HL-60/S4 treated with phorbol 12-myristate 13-acetate at 8.2 ng/mL for 4 days and 3 days (cell line): ENCODE measurements around the gene CD34.

Experiments used
- in situ Hi-C: fragments of 300-500 bp; cut with MboI; formaldehyde crosslinking; loops from 2 replicates; pipeline ENCODE4 v1.15.0; 2022; ENCODE audit warnings: low sequenced_read_pairs

The CD34 gene

DNA sequence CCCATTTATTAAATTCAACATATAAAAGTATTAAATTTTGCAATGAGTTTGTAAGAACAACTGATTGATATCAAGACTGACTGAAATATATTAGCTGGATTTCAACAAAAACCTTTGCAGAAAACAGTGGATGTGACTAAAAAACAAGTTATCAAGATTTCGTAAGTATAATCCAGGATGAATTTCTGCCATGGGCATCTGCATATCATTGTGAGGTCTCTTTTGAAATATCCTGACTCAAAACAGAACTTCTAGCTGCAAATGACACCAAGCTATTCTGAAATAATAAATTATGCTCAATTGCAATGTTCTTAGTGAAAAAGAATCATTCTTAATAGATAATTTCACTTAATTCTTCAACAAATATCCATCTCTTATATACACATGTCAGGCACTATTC is 52.6 kb downstream of the CD34 start:
- in situ Hi-C loops: no loop called here

DNA sequence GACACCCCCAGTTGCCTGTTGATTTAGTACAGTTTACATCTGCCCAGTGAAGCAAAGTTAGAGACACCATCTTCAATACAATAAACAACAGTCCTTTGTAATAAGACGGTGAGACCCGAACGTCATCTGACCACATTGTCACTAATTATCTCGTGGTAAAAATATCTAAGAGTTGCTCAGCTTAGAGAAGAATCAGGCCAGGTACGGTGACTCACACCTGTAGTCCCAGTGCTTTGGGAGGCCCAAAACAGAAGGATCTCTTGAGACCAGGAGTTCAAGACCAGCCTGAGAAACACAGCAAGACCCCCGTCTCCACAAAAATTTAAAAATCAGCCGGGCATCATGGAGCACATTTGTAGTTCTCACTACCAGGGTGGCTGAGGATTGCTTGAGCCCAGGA is 53.5 kb downstream of the CD34 start:
- in situ Hi-C loops: no loop called here

DNA sequence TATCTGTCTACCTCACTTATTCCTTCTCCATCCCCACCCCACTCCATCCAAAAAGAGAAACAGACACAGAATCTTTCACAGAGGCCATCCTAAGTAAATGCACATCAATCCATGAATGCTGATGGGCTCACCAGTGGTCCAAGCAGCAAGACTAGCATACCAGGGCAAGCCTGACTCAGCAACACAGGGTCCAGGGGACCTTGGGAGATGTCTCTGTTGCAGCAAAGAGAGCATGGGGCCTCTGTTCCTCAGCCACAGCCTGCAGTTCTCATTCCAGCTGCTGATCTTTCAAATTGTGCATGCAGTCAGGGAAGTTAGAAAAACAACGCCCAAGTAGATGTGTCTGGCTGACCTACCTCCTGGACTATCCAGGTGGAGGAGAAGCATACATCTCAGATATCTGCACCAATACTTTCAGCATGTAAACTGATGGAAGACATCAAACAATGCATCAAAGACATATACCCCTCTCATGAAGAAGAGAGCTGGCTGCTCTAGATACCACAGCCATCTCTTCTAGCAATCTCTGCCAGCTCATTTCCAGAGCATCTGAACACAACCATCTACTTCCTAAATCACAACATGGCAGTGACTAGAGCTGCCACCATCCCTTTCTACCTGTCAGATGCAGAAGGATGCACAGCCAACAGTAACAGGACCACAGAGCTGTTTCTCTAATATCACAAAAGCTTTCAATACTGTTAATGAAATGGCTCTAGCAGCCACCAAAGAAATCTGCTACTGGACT is 54.5 kb downstream of the CD34 start:
- in situ Hi-C loops: no loop called here

DNA sequence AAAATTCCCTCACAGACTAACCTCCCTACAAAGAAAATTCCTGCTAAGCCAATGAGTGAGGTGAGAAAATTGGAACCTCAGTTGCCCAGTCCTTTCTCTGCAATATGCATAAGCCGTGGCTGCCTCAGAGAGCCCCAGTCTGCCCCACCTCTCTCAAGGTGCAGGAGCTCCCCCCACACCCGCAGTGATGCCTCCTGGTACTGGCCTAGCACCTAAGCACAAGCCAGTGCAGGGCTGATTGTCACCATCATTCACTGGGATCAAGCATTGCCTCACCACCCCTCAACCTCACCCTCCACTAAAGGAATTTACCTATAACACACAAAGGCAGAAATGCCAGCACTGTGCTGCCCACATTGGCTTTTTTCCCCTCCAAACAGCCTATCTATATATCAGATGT is 56.9 kb downstream of the CD34 start:
- in situ Hi-C loops: no loop called here

DNA sequence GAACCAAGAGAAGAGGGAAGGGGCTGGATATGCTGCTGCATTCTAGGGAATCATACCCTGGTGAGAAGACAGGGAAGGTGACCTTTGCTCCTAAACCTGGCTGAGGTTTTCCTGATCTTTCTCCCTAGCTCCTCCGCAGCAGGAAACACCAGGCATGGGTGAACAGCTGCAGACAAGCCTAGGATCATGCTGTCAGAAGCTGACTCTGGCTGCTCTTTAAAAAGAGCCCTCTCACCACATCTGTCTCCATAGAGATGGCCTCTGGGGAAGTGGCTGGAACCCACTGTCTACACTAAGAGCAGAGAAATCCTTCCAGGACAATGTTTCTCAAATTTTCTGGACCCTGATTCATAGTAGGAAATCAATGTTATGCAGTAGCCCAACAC is 57.6 kb downstream of the CD34 start:
- in situ Hi-C loops: no loop called here

DNA sequence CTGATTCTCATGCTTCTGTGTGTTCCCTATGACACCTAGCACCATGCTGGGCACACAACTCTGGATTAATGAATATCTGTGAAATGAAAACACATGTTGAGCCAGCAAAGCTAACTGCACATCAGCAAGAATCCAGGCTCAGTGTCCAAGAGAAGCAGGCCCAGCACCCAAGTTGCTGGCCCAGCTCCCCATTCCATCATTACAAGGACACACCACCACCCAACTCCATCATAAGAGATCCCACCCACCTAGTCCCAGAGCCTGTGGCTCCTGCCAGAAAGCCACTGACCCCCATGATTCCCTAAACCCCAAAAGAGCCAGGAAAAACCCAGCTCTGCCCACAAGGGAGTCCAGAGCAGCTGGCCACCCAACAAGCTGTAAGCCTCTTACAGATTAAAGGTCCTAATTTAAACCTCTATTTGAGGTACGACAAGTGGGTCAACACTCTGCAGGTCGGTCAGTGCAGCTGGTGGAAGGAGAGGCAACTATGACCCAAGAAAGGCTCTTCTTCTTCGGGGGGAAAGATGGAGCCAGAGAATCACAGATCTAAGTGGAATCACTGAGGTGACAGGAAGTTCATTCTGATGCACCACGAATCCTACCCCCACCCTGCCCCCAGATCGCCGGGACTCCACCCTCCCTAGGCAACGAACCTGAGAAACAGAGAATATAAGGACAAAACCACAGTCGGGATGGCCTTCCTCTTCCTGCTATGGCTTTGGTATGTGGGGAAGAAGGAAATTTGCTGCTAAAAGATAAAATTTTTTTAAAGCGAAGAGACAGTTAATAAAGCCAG is 58.2 kb downstream of the CD34 start:
- in situ Hi-C loops: no loop called here

DNA sequence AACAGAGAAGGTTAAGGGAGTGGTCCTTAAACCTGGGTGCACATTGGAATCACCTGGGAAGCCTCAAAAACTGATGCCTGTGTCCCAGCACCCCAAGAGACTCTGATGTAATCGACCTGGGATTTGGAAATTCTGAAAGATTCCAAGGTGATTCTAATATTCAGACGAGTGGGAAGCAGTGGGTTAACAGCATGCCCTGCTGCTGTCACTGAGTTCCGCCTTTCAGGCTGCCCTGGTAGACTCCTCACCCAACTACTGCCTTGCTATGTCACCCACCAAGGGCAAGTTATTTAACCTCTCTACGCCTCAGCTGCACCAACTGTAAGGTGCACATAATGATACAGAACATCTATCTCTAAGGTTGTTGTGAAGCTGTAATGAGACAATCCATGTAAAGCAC is 59.2 kb downstream of the CD34 start:
- in situ Hi-C loops: no loop called here

DNA sequence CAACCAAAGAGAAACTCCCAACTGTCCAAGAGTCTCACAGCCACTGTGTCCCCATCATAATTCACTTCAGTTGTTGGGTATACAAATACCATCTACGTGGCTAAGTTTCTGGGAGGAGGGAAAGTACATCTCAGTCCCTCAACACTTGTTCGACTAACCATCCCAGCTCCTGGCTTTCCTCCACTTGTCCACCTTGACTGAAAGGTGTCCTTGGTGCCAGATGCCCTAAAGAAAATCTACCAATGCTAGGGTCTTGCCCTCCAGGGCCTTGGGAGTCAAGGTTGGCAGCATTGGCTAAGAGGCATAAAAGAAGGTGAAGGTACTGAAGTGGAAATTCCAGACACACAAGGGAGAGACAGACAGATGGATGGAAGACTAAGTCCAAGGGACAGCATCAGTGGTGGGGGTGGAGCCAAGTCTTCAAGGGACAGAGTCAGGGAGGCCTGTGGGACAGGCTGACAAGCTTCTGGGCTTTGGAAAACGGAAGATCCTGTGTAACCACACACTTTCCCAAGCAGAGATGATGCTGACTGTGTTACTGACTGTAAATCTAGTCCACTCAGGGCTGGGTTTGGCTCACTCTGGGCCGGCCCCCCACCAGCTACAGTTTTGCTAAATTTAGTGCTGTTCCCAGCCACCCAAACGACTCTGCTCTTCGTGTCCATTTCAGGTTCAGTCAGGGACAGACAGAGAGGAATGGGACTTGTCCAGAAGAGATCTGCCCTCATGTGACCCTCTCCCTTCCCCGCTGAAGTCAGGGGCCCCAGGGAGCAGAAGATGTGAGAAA is 60.1 kb downstream of the CD34 start:
- in situ Hi-C loops: no loop called here

DNA sequence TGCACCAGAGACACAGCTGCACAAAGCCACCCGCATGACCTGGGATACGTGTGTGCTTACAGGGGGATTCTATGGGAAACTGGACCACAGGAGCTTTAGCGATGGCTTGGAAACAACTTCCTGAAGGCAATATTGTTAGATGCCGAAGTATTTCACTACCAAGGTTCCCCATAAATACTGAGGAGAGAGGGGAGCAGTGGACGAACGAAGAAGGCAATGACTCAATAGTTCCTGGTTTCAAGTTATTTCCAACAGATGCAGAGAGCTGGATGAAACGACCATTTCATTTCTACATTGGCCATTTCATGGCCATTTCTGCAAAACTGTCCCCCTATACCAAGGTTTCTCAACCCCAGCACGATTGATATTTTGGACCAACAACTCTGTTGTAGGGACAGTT is 61.3 kb downstream of the CD34 start:
- in situ Hi-C loops: no loop called here

DNA sequence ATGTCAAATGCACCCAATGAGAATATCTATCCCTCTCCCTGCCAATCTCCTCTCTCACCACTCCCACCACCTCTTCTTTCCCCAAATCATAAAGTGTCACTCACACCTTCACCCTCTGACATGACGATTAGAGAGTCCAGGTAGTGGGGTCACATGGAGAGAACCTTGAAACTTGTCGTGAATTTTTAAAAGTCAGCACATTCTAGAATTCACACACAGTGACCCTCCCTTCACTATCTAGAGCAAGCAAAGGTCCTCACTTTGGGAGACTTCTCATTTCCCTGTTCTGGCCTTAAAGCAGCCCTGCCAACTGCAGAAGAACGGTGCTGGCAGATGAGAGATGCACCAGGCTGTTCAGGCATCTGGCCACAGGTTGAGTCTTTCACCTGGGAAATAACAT is 61.9 kb downstream of the CD34 start:
- in situ Hi-C loops: no loop called here

DNA sequence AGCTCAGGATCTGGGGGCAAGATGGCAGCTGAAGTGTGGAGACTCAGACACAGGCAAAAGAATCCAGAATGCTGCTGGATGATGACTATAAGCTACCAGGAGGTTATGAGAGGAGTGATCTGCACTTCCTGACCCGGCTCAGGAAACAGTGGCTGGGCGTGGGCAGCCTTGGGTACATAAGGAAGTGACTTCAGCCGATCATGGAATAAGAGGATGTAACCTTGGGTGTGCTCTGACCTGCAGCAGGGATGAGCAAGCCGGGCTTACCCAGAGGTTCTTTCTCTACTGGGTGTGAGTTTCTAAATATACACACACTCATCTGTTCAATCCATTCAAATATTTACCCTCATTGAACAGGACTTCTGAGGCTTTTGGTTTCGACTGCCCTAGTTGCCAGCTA is 62.7 kb downstream of the CD34 start:
- in situ Hi-C loops: no loop called here

DNA sequence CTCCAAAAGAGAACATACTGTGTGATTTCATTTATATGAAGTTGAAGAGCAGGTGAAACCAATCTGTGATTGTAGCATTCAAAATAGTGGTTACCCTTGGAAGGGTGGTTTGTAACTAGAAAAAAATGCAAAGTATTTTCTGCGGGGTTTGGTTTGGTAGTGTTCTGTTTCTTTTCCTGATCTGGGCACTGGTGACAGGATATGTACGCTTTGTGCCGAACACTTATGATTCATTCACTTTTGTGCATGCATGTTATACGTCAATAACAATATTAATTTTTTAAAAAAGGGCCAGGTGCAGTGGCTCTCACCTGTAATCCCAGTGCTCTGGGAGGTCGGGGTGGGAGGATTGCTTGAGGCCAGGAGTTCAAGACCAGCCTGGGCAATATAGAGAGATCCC is 63.8 kb downstream of the CD34 start:
- in situ Hi-C loops: no loop called here

DNA sequence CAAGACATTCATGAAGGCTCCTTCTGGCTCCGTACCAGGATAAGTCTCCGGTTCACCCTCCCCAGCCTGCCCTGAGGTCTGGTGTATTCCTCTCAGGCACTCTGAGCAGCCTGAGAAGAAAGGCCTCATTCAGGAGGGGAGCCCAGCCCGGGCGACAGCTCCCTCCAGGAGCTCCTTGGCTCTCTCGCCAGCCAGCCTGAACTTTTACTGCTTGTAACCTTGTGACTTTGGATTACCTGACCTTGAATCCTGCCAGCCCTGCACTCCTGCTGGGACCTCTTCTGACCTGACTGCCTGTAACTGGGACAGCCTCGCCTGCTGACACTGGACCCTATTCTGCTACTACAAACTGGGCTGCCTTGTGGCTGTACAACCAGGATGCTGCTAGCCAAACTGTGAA is 65.8 kb downstream of the CD34 start:
- in situ Hi-C loops: no loop called here

DNA sequence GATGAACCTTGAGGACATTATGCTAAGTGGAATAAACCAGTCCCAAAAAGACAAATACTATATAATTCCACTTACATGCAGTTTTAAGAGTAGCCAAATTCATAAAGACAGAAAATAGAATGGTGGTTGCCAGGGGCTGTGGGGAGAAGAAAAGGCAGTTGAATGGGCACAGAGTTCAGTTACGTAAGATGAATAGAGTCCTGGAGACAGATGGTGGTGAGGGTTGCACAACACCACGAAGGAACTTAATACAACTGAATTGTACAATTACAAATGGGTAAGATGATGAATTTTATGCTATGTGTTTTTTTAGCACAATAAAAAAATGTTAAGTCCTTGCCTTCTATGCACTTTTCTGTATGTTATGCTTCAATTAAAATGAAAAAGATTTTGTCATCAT is 66.6 kb downstream of the CD34 start:
- in situ Hi-C loops: no loop called here

DNA sequence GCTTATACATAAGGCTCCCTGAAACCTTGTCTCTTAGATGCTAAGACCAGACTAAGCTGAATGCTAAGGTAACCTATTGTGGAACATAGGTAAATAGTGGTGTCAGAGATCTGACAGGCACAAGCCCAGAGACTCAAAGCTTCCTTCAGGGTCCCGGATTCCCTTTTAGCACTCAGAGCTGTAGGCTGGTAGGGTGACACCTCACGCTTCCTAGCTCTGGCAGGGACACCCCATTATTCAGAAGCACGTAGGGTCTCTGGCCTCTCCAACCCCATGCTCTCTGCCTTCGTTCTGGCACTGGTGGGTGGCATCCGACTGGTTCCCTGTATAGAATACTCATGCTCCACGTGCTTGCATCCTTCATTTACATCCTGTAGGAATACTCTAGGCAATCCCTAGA is 68.4 kb downstream of the CD34 start:
- in situ Hi-C loops: no loop called here

DNA sequence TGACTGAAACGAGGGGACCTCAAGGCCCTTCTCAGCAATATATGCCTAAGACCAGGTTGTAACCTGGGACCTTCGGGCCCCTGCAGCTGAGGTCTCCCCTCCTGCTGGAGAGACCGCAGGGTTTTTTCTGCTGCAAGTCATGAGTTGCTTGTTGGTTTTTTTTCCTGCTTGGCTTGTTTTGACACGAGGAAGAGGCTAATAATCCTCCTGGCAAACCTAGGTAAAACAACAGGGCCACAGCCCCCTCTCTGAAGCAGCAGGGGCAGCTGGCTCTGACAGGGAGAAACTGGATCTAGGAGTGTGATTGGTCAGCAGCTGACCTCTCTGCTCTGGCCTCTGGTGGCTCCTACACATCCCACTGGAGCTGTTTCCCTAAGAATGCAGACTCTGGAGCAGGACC is 69.0 kb downstream of the CD34 start:
- in situ Hi-C loops: no loop called here

DNA sequence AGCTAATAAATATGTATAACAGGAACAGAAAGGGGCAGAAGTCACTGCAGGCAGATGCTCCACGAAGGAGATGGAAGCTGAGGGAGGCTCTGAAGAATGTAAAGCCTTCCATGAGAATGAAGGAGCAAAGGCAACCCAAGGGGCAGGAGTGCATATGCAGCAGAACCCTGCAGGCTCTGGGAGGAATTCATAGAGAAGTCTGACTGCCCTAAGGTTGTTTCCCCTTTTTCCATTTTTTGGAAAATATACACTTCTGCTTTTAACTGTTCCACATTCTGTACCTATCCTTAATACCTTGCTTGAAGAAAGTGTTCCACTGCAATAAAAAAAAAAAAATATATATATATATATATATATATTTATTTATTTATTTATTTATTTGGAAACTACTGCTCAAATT is 69.6 kb downstream of the CD34 start:
- in situ Hi-C loops: no loop called here

DNA sequence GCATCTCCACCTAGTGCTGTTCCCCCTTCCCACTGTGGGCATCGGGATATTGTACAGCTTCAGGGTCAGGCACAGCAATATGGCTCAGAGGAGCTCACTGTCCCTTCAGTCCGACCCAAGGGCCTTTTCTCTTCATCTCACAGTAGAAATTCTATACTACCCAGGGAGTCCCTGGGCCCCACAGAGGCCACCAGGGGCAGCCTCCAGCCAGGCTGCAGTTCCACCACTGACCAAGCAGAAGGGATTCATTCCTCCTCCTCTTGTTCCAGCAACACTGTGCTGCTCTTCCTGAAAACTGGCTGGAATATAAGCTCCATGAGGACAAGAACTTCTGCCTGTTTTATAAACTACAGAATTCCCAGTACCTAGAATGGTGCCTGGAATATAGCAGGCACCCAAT is 70.5 kb downstream of the CD34 start:
- in situ Hi-C loops: no loop called here

DNA sequence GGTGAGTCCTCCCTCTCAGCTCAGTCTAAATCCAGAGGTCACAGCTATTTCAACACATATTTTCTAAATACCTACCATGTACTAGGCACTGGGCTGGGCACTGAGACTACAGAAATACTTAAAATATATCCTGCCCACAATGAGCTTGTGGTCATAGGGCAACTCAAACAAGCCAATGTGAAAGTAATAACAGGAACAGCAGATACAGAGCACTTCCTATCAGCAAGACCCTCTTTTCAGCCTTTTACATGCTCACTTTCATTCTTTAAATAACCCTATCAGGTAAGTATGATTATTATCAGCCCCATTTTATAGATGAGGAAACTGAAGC is 71.9 kb downstream of the CD34 start:
- in situ Hi-C loops: no loop called here

DNA sequence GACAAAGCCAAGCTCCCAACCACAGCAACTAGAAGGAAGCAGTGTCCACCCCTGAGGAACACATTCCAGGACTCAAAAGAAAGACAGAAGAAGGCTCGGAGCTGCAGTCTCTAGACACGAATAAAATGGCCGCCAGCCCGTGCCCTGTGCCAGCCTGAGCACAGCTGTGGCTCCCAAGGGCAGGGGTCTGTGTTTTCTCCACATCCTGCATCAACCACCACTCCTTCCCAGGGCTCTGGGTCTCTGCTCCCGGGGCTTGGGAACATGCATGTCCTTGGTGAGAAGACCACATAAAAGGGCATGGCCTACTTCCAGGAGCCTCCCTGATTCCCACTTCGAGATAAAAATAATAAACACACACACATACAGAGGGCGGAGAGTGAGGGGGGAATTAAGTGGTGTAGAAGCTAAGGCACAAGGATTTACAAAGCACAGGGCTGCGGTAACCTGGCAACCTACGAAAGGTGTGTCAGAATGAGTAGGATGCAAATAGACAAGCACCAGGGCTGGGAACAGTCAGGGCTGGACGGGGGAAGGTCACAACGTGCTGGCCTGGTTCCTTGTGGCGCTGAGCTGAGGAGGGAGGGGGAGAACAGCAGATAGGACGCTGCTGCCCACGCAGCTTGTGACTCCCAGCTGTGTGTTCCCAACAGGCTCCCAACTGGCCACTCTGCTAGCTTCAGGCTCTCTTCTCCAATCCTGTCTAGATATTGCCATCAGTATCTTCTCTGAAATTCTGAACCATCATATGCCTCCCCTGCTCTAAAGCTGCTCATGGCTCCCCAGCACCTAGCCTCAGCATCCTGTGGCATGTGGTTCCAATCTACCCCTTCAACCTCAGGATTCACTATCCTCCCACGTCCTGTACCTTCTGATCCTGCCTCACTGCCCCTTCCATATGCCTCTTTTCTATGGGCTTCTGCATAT is 72.5 kb downstream of the CD34 start:
- in situ Hi-C loops: no loop called here

DNA sequence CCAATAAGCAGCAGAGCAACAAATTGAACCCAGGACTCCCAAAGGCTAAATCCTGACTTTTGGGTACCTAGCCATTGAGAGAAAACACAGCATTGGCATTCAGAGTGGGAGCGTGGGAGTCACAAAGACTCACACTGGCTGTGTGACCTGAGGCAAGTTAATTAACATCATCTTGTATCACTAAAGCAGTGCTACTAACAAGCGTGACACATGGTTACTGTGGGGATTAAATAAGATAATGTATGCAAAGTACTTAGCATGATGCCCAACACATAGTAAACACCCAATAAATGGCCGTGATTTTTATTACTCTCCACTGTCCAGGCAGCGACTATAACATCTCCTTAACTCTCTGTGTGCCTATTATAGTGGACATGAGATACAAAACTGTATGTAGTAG is 73.3 kb downstream of the CD34 start:
- in situ Hi-C loops: no loop called here
